Prostate gland (tissue), 2 donors: Measurements from ENCODE around the gene P2RX1. TPM values are rescaled to one million over a fixed set of nuclear protein-coding genes. Genes with fewer than 3 reads are reported as not detected.

Experiments used
- DNase-seq: peaks from one replicate; pipeline ENCODE4 v3.0.0-alpha.2; 2019; ENCODE audit warnings: low spot score
- H3K27ac ChIP-seq, 2 donors: fragments of 200-600 bp; sonication (generic); 2 replicates each; pipeline ENCODE4 v1.5.1; 2017 to 2019
- H3K27me3 ChIP-seq: fragments of 200-600 bp; sonication (generic); replicated peaks from 2 replicates; pipeline ENCODE4 v1.5.1; 2019; ENCODE audit not compliant: insufficient read depth
- H3K36me3 ChIP-seq, 2 donors: fragments of 200-600 bp; sonication (generic); 1 replicate in 1 of 2; 2 replicates in 1 of 2; pipeline versions ENCODE4 v1.5.1 to v1.8.1; 2017 to 2019
- H3K4me1 ChIP-seq: fragments of 200-600 bp; sonication (generic); replicated peaks from 2 replicates; pipeline ENCODE4 v1.5.1; 2019
- H3K4me3 ChIP-seq, 2 donors: fragments of 200-600 bp; sonication (generic); 2 replicates each; pipeline ENCODE4 v1.5.1; 2017 to 2019
- H3K9me3 ChIP-seq: fragments of 200-600 bp; sonication (generic); 2 replicates; pipeline ENCODE4 v1.5.1; 2017
- CTCF ChIP-seq, 4 experiments: fragments of 200-600 bp in 2 of 4; fragments of 450-650 bp in 2 of 4; sonication (generic) in 2 of 4; IDR thresholded peaks; 1 replicate in 3 of 4; 2 replicates in 1 of 4; pipeline ENCODE4 v1.5.1; 2016 to 2019; ENCODE audit warnings: antibody characterized with exemption in 4 of 4, mild to moderate bottlenecking in 2 of 4, moderate library complexity in 2 of 4
- POLR2A ChIP-seq: fragments of 450-650 bp; IDR thresholded peaks from one replicate; pipeline ENCODE4 v1.6.1; 2016; ENCODE audit warnings: antibody characterized with exemption, mild to moderate bottlenecking
- POLR2AphosphoS5 ChIP-seq: sonication (generic); formaldehyde crosslinking; IDR thresholded peaks from one replicate; pipeline ENCODE4 v1.6.1; 2017; ENCODE audit warnings: antibody characterized with exemption
- WGBS: methylation state at CpG from one replicate; pipeline ENCODE4 v1.1.5; 2018; 5-methylcytosine and 5-hydroxymethylcytosine counted together
- intact Hi-C: fragments of 100-400 bp; cut with DNase I; formaldehyde crosslinking; loops from one replicate; pipeline ENCODE4 v1.14.2; 2022
- total RNA-seq, 2 donors: library from RNA; depleted of rRNA; stranded (reverse); fragments of >200 nt; gene quantifications; one replicate each; pipeline ENCODE4 v1.1.0, GENCODE V29; 2016

Gene P2RX1
- total RNA-seq, 2 donors from 2014 or later = 3.8 to 22.5 TPM

DNA sequence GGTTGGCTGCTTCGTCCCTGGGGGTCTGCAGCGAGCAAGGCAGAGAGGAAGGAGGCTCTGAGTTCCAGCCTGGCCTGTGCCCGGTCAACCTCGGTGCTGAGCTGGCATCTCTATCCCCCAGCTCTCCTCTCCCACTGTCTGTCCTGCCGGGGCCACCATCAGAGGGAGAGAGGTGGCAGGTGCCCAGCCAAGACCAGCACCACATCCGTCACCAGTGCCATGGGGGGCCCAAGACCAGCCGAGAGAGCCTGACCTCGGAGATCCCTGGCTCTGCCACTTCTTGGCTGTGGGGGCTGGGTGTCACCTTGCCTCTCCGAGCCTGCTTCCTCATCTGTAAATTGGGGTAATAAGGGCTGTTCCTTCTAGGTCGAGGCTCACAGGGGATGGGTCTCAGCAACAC is 560 bp upstream of the P2RX1 start:
- H3K36me3 ChIP-seq = no peaks in the 10 kb centered on the region
- no peak overlapping the region for H3K4me3 ChIP-seq
- H3K4me1 ChIP-seq = no peaks in the 10 kb centered on the region
- TF ChIP-seq POLR2AphosphoS5 (no peak), CTCF (IDR thresholded peaks at IDR 0.05) (no peak), POLR2A (no peak)
- no peaks in the 10 kb centered on the region for H3K27me3 ChIP-seq
- DNase-seq = no peak
- H3K9me3 ChIP-seq = no peaks in the 10 kb centered on the region
- H3K27ac ChIP-seq = peak overlapping the region in 1 of 2 donors; percentile 35
- WGBS = 90% methylated on average over 10 of the region's 10 CpGs
- intact Hi-C loops = loop anchor here (5.0 kb wide), 1 partner anchor 160 kb away; no protein-coding TSS in a partner anchor

GRCh38 chr17:3915581-3915994 is 677 bp downstream of the P2RX1 start:
- Histone ChIP-seq H3K4me1 (no peaks in the 10 kb centered on the region), H3K9me3 (no peaks in the 10 kb centered on the region), H3K4me3 (no peak overlapping the region), H3K27ac (peak overlapping the region in 1 of 2 donors; percentile 35), H3K27me3 (no peaks in the 10 kb centered on the region), H3K36me3 (no peaks in the 10 kb centered on the region)
- WGBS = 75% methylated on average over 13 of the region's 13 CpGs
- no peak for DNase-seq
- TF ChIP-seq POLR2A = no peak
- TF ChIP-seq CTCF (IDR thresholded peaks at IDR 0.05) = no peak
- TF ChIP-seq POLR2AphosphoS5 = no peak
- intact Hi-C loops = loop anchor here (5.0 kb wide), 1 partner anchor 162 kb away; no protein-coding TSS in a partner anchor

DNA sequence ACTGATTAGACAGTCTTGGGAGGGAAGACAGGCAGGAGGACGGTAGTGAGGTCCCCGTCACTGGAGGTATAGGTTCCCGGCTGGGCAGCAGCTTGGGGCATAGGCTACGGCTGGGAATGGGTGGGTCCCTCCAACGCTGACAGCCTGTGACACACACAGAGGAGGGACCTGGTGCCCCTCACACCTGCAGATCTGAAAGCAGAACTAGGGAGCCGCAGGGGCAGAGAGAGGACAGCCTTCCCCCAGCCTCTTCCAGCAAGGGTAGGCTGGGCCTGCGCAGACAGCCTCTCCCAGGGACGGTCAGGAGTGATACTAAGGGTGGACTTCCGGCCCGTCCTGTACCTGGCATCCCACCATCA is 2.0 kb downstream of the P2RX1 start:
- DNase-seq = no peak
- no peaks in the 10 kb centered on the region for H3K27me3 ChIP-seq
- intact Hi-C loops = loop anchor here (5.0 kb wide), 2 partner anchors 52 to 93 kb away; no protein-coding TSS in a partner anchor
- H3K9me3 ChIP-seq = no peaks in the 10 kb centered on the region
- H3K36me3 ChIP-seq = no peaks in the 10 kb centered on the region
- WGBS = 100% methylated on average over 4 of the region's 10 CpGs
- H3K4me3 ChIP-seq = no peak overlapping the region
- H3K27ac ChIP-seq = no peak overlapping the region
- no peaks in the 10 kb centered on the region for H3K4me1 ChIP-seq
- no peak for TF ChIP-seq POLR2A
- TF ChIP-seq CTCF (IDR thresholded peaks at IDR 0.05) = no peak
- TF ChIP-seq POLR2AphosphoS5 = no peak

- no peaks in the 10 kb centered on the region for H3K27me3 ChIP-seq
- no peak overlapping the region for H3K27ac ChIP-seq
- peak; percentile 63 for DNase-seq
- intact Hi-C loops = loop anchor here (5.0 kb wide), 2 partner anchors 51 to 94 kb away; no protein-coding TSS in a partner anchor
- WGBS = 27% methylated on average over 17 of the region's 17 CpGs
- no peaks in the 10 kb centered on the region for H3K9me3 ChIP-seq
- TF ChIP-seq POLR2AphosphoS5 (peak; percentile 10), POLR2A (no peak), CTCF (IDR thresholded peaks at IDR 0.05) (peak; percentile 82 to 95 (median 89))
- H3K4me1 ChIP-seq = no peaks in the 10 kb centered on the region
- no peaks in the 10 kb centered on the region for H3K36me3 ChIP-seq
- no peak overlapping the region for H3K4me3 ChIP-seq
These were observed 2.5 kb downstream of the P2RX1 start for GRCh38 chr17:3913531-3914311.

DNA sequence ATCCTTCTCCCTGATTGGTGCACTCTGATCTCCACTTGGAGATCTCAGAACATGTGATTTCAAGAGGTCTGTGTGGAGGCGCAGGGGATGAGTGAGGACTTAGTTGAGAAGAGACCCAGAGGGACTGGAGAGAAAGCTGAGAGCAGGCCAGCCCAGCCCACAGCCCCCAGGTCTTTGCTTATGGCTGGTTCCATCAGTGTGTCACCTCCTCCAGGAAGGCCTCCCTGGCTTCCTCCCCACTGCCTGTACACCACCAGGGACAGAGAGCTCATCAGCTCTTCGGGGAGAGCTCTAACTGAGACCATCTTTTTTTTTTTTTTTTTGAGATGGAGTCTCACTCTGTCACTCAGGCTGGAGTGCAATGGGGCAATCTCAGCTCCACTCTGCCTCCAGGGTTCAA is 3.4 kb downstream of the P2RX1 start:
- no peak overlapping the region for H3K4me3 ChIP-seq
- H3K27me3 ChIP-seq = no peaks in the 10 kb centered on the region
- no peak overlapping the region for H3K27ac ChIP-seq
- 93% methylated on average over 2 of the region's 2 CpGs for WGBS
- intact Hi-C loops = loop anchor here (5.0 kb wide), 2 partner anchors 51 to 94 kb away; no protein-coding TSS in a partner anchor
- TF ChIP-seq CTCF (IDR thresholded peaks at IDR 0.05) (no peak), POLR2AphosphoS5 (no peak)
- H3K9me3 ChIP-seq = no peaks in the 10 kb centered on the region
- no peaks in the 10 kb centered on the region for H3K36me3 ChIP-seq
- DNase-seq = no peak
- H3K4me1 ChIP-seq = no peaks in the 10 kb centered on the region
